ENCODE measurements around the gene ATPAF2. TPM values are rescaled to one million over a fixed set of nuclear protein-coding genes. Genes with fewer than 3 reads are reported as not detected.

ATPAF2 gene
- total RNA-seq, 1 experiment from 2014 or later = 17.9 TPM

GRCh38 chr17:18028114-18028951 is 10.6 kb downstream of the ATPAF2 start:
- Histone ChIP-seq H3K36me3 (replicated peaks; ENCODE audit: control insufficient read depth, insufficient read depth, low read length) (0 out of 2 replicates have a peak, but pooled peaks cover 2% of the 10 kb centered on the region), H3K4me3 (ENCODE audit: insufficient read depth, low read depth, low read length) (no peak overlapping the region), H3K27me3 (ENCODE audit: control insufficient read depth, insufficient read depth, low read length) (no peaks in the 10 kb centered on the region)
- DNase-seq = no peak

- H3K4me3 ChIP-seq (ENCODE audit: insufficient read depth, low read depth, low read length) = no peak overlapping the region
- 0 out of 2 replicates have a peak, but pooled peaks cover 2% of the 10 kb centered on the region for H3K36me3 ChIP-seq (replicated peaks; ENCODE audit: control insufficient read depth, insufficient read depth, low read length)
- no peaks in the 10 kb centered on the region for H3K27me3 ChIP-seq (ENCODE audit: control insufficient read depth, insufficient read depth, low read length)
- DNase-seq = no peak
Observed at GRCh38 chr17:18027280-18027679, 11.7 kb downstream of the ATPAF2 start.

- no peak for DNase-seq
- Histone ChIP-seq H3K4me3 (ENCODE audit: insufficient read depth, low read depth, low read length) (no peak overlapping the region), H3K27me3 (ENCODE audit: control insufficient read depth, insufficient read depth, low read length) (no peaks in the 10 kb centered on the region), H3K36me3 (replicated peaks; ENCODE audit: control insufficient read depth, insufficient read depth, low read length) (peaks cover 4% of the 10 kb centered on the region)
Observed at GRCh38 chr17:18025945-18026776, 12.8 kb downstream of the ATPAF2 start.

- Histone ChIP-seq H3K27me3 (ENCODE audit: control insufficient read depth, insufficient read depth, low read length) (no peaks in the 10 kb centered on the region), H3K36me3 (replicated peaks; ENCODE audit: control insufficient read depth, insufficient read depth, low read length) (peaks cover 4% of the 10 kb centered on the region), H3K4me3 (ENCODE audit: insufficient read depth, low read depth, low read length) (no peak overlapping the region)
- DNase-seq = no peak
Observed at GRCh38 chr17:18025241-18025944, 13.6 kb downstream of the ATPAF2 start.

GRCh38 chr17:18021372-18021771 is 17.6 kb downstream of the ATPAF2 start:
- Histone ChIP-seq H3K36me3 (replicated peaks; ENCODE audit: control insufficient read depth, insufficient read depth, low read length) (peaks cover 4% of the 10 kb centered on the region), H3K4me3 (ENCODE audit: insufficient read depth, low read depth, low read length) (no peak overlapping the region), H3K27me3 (ENCODE audit: control insufficient read depth, insufficient read depth, low read length) (no peaks in the 10 kb centered on the region)
- DNase-seq = no peak

- Histone ChIP-seq H3K36me3 (replicated peaks; ENCODE audit: control insufficient read depth, insufficient read depth, low read length) (peaks cover 2% of the 10 kb centered on the region), H3K27me3 (ENCODE audit: control insufficient read depth, insufficient read depth, low read length) (no peaks in the 10 kb centered on the region)
- DNase-seq = no peak
Observed at GRCh38 chr17:18020971-18021370, 18.0 kb downstream of the ATPAF2 start.

GRCh38 chr17:18019838-18020154 is 19.2 kb downstream of the ATPAF2 start:
- no peak for DNase-seq
- Histone ChIP-seq H3K4me3 (ENCODE audit: insufficient read depth, low read depth, low read length) (no peak overlapping the region), H3K36me3 (replicated peaks; ENCODE audit: control insufficient read depth, insufficient read depth, low read length) (peaks cover 2% of the 10 kb centered on the region), H3K27me3 (ENCODE audit: control insufficient read depth, insufficient read depth, low read length) (no peaks in the 10 kb centered on the region)

More at GRCh38 chr17:18020971-18021370, 18.0 kb downstream of the ATPAF2 start:
- H3K4me3 ChIP-seq (ENCODE audit: insufficient read depth, low read depth, low read length) = no peak overlapping the region

GRCh38 chr17:18018411-18018921 is 20.5 kb downstream of the ATPAF2 start:
- no peak overlapping the region for H3K4me3 ChIP-seq (ENCODE audit: insufficient read depth, low read depth, low read length)
- DNase-seq = no peak
- H3K36me3 ChIP-seq (replicated peaks; ENCODE audit: control insufficient read depth, insufficient read depth, low read length) = peaks cover 2% of the 10 kb centered on the region
- no peaks in the 10 kb centered on the region for H3K27me3 ChIP-seq (ENCODE audit: control insufficient read depth, insufficient read depth, low read length)

GRCh38 chr17:18017958-18018357 is 21.0 kb downstream of the ATPAF2 start:
- H3K27me3 ChIP-seq (ENCODE audit: control insufficient read depth, insufficient read depth, low read length) = no peaks in the 10 kb centered on the region
- H3K4me3 ChIP-seq (ENCODE audit: insufficient read depth, low read depth, low read length) = no peak overlapping the region
- H3K36me3 ChIP-seq (replicated peaks; ENCODE audit: control insufficient read depth, insufficient read depth, low read length) = peaks cover 2% of the 10 kb centered on the region
- DNase-seq = no peak

- no peaks in the 10 kb centered on the region for H3K27me3 ChIP-seq (ENCODE audit: control insufficient read depth, insufficient read depth, low read length)
- H3K4me3 ChIP-seq (ENCODE audit: insufficient read depth, low read depth, low read length) = no peak overlapping the region
- H3K36me3 ChIP-seq (replicated peaks; ENCODE audit: control insufficient read depth, insufficient read depth, low read length) = no peaks in the 10 kb centered on the region; the same call in none of the 2 replicates
- no peak for DNase-seq
Observed at GRCh38 chr17:18016426-18016825, 22.5 kb downstream of the ATPAF2 start.

- no peak for DNase-seq
- no peaks in the 10 kb centered on the region for H3K27me3 ChIP-seq (ENCODE audit: control insufficient read depth, insufficient read depth, low read length)
- no peaks in the 10 kb centered on the region for H3K36me3 ChIP-seq (replicated peaks; ENCODE audit: control insufficient read depth, insufficient read depth, low read length)
- no peak overlapping the region for H3K4me3 ChIP-seq (ENCODE audit: insufficient read depth, low read depth, low read length)
Observed at GRCh38 chr17:18015593-18015992, 23.4 kb downstream of the ATPAF2 start.

- no peak for DNase-seq
- H3K27me3 ChIP-seq (ENCODE audit: control insufficient read depth, insufficient read depth, low read length) = no peaks in the 10 kb centered on the region
Observed at GRCh38 chr17:18014006-18014405, 25.0 kb downstream of the ATPAF2 start.

GRCh38 chr17:18011286-18011685 is 27.7 kb downstream of the ATPAF2 start:
- Histone ChIP-seq H3K27me3 (ENCODE audit: control insufficient read depth, insufficient read depth, low read length) (no peaks in the 10 kb centered on the region; the same call in 1 of the 2 replicates), H3K36me3 (replicated peaks; ENCODE audit: control insufficient read depth, insufficient read depth, low read length) (no peaks in the 10 kb centered on the region), H3K4me3 (ENCODE audit: insufficient read depth, low read depth, low read length) (no peak overlapping the region)
- no peak for DNase-seq

More at GRCh38 chr17:18014006-18014405, 25.0 kb downstream of the ATPAF2 start:
- Histone ChIP-seq H3K4me3 (ENCODE audit: insufficient read depth, low read depth, low read length) (no peak overlapping the region), H3K36me3 (replicated peaks; ENCODE audit: control insufficient read depth, insufficient read depth, low read length) (no peaks in the 10 kb centered on the region)

Measured in H7 (cell line).